Iris pigment epithelial cell (primary cell): ENCODE data around the gene SORCS3.
"Not testable (repeated sequence)": the region's sequence is repeated elsewhere in the genome, so short reads cannot be mapped to it uniquely, and the experiment has no call there.

Experiments used
- DNase-seq: peaks from one replicate; pipeline ENCODE4 v3.0.0-alpha.2; 2011; ENCODE audit warnings: low read depth

Gene SORCS3

GRCh38 chr10:104690959-104691358 lies 49.9 kb downstream of the SORCS3 start:
- DNase-seq: no peak

- DNase-seq: no peak
Observed at GRCh38 chr10:104694074-104694473, 53.0 kb downstream of the SORCS3 start.

DNA sequence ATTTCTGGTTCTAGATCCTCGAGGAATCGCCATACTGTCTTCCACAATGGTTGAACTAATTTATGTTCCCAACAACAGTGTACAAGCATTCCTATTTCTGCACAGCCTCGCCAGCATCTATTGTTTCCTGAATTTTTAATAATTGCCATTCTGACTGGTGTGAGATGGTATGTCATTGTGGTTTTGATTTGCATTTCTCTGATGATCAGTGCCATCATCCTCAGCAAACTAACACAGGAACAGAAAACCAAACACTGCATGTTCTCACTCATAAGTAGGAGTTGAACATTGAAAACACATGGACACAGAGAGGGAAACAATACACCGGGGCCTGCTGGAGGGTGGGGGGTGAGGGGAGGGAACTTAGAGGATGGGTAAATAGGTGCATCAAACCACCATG lies 62.2 kb downstream of the SORCS3 start:
- DNase-seq: not testable (repeated sequence)

DNA sequence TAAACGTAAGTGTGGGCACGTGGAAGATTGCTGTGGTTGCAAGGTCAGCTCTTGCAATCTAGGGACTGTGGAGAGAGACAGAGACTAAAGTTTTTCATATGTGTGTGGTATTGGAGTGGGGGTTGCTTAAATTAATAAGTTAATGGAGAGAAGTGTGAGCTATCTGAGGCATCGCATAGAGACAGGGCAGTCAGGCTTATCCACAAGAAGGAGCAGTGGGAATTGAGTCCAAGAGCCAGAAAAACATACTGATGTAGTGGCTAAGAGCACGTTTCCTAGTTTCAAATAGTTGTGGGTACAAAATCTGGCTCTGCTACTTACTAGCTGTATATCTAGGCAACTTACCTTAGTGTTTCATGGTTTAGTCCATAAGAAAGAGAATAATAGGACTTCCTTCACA lies 65.8 kb downstream of the SORCS3 start:
- no peak for DNase-seq

DNA sequence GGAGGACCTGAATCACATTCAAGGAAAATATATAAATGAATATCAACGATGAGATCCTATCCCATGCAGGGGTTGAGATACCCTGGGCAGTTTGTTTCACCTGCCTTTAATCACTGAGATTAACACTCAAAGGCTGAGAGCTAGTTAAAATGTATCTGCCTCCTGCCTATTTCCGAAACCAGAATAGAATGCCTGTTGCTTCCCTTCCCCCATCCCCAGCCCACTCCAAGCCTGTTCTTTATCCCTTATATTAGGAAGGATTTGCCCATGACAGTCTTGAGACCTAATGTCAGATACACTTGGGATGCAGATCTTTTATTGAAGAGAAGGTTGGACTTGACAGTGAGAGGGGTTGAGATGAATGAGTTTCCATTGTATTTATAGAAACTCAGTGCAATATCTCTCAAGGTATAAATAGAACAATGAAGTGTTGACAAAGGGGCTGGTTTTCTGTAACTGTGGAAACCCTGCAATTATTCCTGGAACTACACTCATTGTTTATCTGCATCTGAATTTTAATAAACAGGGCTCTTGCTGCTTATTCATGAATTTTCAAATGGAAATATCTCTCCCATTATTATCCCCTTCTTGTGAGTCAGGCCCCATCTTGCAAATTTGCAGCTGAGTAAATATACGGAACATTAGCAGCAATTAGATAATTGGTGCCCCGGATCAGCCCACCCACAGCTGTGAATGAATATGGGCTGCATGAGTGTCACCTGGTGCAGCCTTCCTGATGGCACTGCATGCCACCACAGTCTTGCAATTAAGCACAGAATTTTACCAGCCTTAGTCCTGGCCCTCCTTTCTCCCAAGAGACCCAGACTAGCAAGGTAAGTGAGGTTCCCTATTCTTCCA lies 66.7 kb downstream of the SORCS3 start:
- DNase-seq: no peak

GRCh38 chr10:104711302-104711721 lies 70.2 kb downstream of the SORCS3 start:
- DNase-seq: no peak

DNA sequence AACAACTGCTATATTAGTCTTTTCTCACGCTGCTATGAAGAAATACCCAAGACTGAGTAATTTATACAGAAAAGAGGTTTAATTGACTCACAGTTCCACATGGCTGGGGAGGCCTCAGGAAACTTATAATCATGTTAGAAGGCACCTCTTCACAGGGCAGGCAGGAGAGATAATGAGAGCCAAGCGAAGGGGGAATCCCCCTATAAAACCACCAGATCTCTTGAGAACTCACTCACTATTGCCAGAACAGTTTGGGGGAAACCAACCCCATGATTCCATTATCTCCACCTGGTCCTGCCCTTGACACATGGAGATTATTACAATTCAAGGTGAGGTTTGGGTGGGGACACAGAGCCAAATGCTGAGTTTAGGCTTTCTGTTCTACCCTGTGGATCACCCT lies 89.5 kb downstream of the SORCS3 start:
- DNase-seq: not testable (repeated sequence)

- DNase-seq: no peak
Observed at GRCh38 chr10:104731192-104731591, 90.1 kb downstream of the SORCS3 start.

- DNase-seq: no peak
Observed at GRCh38 chr10:104732222-104732621, 91.1 kb downstream of the SORCS3 start.

DNA sequence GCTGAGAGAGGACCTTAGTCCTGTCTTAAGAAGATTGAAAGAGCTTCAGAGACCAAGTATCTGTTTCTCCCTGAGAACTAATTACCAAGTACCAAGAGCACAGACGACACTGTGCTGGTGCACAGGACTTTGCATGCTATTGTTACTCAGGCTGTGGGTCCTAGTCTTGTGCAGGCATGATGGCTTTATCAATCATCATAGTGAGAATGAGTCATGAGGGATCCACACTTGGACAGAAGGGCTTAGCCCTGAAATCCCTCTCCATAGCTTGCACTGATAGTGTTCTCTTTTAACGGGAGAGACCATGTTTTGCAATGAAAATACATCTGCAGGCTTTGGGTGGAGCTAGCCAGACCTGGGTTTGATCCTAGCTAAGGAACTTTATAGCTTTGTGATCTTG lies 93.3 kb downstream of the SORCS3 start:
- DNase-seq: no peak

GRCh38 chr10:104735036-104735756 lies 94.1 kb downstream of the SORCS3 start:
- DNase-seq: no peak

- no peak for DNase-seq
Observed at GRCh38 chr10:104735757-104736391, 94.8 kb downstream of the SORCS3 start.

DNA sequence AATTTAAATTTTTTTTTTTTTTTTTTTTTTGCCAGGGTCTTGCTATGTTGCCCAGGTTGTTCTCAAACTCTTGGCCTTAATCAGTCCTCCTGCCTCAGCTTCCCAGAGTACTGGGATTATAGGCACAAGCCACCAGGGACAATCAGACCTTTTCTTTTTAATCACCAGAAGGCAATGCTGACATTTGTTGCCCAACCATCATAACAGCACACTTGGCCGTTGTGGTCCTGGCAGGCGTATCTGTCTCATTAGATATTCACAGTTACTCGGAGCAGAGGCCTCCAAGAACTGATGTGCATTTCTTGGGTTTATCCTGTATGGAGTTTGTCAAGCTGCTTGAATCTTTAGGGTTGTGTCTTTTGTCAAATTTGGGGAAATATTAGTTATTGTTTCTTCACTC lies 100.0 kb downstream of the SORCS3 start:
- DNase-seq: no peak

- no peak for DNase-seq
Observed at GRCh38 chr10:104744052-104744451, 103.0 kb downstream of the SORCS3 start.

DNA sequence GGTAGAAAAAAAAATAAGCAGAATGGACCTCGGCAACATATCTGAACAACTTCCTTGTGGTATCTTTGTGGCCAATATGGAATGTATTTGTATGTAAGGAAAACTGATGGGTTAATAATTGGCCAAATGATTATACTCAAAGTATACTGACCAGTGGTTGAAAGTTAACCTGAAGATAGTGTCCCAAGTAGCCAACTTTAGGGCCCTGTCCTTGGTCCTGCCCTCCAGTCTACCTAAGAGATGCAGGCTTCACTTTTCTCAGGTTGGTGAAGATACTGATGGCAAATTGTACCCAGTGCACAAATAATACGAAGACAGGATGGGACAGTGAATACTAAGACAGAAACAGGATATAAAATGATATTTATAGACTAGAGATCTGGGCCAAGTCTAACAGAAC lies 109.2 kb downstream of the SORCS3 start:
- no peak for DNase-seq

DNA sequence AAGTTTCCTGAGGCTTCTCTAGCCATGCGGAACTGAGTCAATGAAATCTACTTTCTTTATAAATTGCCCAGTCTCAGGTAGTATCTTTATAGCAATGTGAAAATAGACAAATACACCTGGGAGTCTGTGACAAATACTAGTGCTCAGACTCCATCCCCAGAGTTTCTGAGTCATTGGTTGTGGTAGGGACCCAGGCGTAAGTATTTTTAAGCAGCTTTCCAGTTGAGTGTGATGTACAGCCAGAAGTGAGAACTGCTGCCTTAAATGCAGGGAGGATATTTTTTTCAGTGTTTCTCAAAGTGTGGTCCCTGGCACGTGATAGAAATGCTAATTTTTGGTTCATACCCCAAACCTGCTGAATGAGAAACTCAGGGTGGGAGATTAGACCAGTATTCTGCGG lies 121.7 kb downstream of the SORCS3 start:
- no peak for DNase-seq

GRCh38 chr10:104766341-104766740 lies 125.3 kb downstream of the SORCS3 start:
- peak; percentile 1 for DNase-seq

DNA sequence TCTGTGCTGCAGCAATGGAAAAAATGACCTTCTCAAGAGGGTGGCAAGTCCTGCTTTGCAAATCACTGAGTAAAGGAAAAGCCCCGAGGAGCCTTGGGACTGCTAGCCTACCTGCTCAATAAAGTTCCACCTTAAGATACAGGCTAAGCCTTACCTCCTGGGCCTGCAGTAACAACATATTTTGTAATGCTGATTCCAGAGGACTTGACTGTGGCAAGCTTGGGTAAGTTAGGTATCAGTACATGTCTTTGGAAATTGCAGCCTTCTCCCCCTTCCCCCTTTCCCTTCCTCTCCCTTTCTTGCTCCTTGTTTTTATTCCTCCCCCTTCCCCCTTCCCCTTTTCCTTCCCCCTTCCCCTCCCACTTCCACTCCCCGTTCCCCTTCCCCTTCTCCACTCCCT lies 126.2 kb downstream of the SORCS3 start:
- no peak for DNase-seq

- DNase-seq: no peak
Observed at GRCh38 chr10:104767745-104768144, 126.7 kb downstream of the SORCS3 start.

- DNase-seq: no peak
Observed at GRCh38 chr10:104773105-104773504, 132.0 kb downstream of the SORCS3 start.

GRCh38 chr10:104774234-104774633 lies 133.1 kb downstream of the SORCS3 start:
- no peak for DNase-seq

DNA sequence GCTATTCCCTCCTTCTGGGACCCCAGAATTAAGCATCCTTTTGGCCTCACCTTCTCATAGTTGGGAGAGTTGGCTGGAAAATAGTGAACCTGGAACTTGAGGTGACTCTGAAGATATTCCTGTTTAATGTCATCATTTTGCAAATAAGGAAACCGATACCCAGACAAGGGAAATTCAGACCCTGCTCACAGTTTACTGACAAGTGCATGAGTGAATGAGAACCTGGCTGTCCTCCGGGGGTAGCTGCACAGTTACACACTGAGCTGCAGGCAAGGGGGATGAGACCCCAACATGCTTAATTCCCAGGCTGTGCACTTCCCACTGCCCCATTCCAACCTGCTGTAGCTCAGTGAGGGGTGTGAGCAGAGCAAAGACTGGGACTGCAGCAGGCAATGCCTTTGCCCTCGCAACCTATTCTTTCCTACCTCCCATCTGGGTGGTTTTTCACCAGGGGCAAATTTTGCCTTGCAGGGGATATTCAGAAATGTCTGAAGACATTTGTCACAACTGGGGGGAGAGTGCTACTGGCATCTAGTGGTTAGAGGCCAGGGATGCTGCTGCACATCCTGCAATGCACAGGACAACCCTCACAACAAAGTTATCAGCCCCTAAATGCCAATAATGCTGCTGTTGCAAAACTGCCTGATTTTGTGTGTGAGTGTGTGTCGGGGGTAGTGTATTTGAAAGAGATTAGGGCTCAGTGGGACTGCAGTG lies 136.2 kb downstream of the SORCS3 start:
- DNase-seq: no peak
